KMS-11 (cell line): ENCODE measurements around the gene CNPY2.
A peak's percentile ranks its signal among the peaks of the same experiment; 100 is the strongest.

Experiments used
- H2AFZ ChIP-seq: fragments of 200-600 bp; sonication (generic); 2 replicates; pipeline ENCODE4 v1.6.1; 2016; ENCODE audit warnings: antibody characterized with exemption, mixed run types, low read depth
- H3K27ac ChIP-seq: fragments of 200-600 bp; sonication (generic); 2 replicates; pipeline ENCODE4 v1.6.1; 2016; ENCODE audit warnings: mild to moderate bottlenecking, mixed run types
- H3K27me3 ChIP-seq: fragments of 200-600 bp; sonication (generic); 2 replicates; pipeline ENCODE4 v1.6.1; 2017; ENCODE audit warnings: mild to moderate bottlenecking, low read depth, mixed run types, moderate library complexity; ENCODE audit not compliant: insufficient read depth
- H3K36me3 ChIP-seq: fragments of 200-600 bp; sonication (generic); 2 replicates; pipeline ENCODE4 v1.6.1; 2017; ENCODE audit warnings: mild to moderate bottlenecking, mixed run types; ENCODE audit not compliant: insufficient read depth
- H3K4me1 ChIP-seq: fragments of 200-600 bp; sonication (generic); 2 replicates; pipeline ENCODE4 v1.6.1; 2016; ENCODE audit warnings: mild to moderate bottlenecking, low read depth, mixed run types; ENCODE audit not compliant: poor library complexity, severe bottlenecking
- H3K4me2 ChIP-seq: fragments of 200-600 bp; sonication (generic); 2 replicates; pipeline ENCODE4 v1.7.0; 2016; ENCODE audit warnings: mild to moderate bottlenecking, mixed run types
- H3K4me3 ChIP-seq: fragments of 200-600 bp; sonication (generic); IDR thresholded peaks from 2 replicates; pipeline ENCODE4 v1.6.1; 2017; ENCODE audit warnings: low read depth, low read length, mixed read lengths; ENCODE audit not compliant: insufficient read depth
- H3K79me2 ChIP-seq: fragments of 200-600 bp; sonication (generic); 2 replicates; pipeline ENCODE4 v1.6.1; 2016; ENCODE audit warnings: low read depth, mixed run types; ENCODE audit not compliant: insufficient read depth
- H3K9ac ChIP-seq: fragments of 200-600 bp; sonication (generic); 2 replicates; pipeline ENCODE4 v1.6.1; 2016; ENCODE audit warnings: mild to moderate bottlenecking, mixed run types
- H4K20me1 ChIP-seq: fragments of 200-600 bp; sonication (generic); 2 replicates; pipeline ENCODE4 v1.6.1; 2016; ENCODE audit warnings: mild to moderate bottlenecking, mixed run types; ENCODE audit not compliant: insufficient read depth
- CTCF ChIP-seq: fragments of 200-600 bp; sonication (generic); conservative IDR thresholded peaks from 2 replicates; pipeline ENCODE4 v1.6.1; 2017; ENCODE audit warnings: low read depth, mild to moderate bottlenecking, antibody characterized with exemption, low read length, moderate library complexity, mixed read lengths

CNPY2 gene

GRCh38 chr12:56297400-56297799, 18.4 kb downstream of the CNPY2 start:
- Histone ChIP-seq H3K4me1 (peaks cover 52% of the 10 kb centered on the region), H3K36me3 (peaks cover 7% of the 10 kb centered on the region; the same call in 1 of the 2 replicates), H3K4me2 (peak overlapping the region; percentile 99; the same call in 1 of the 2 replicates), H3K27ac (no peak overlapping the region; the same call in 1 of the 2 replicates), H3K9ac (no peak overlapping the region), H3K4me3 (no peak overlapping the region), H4K20me1 (peaks cover 19% of the 10 kb centered on the region; the same call in 1 of the 2 replicates), H3K79me2 (peaks cover 85% of the 10 kb centered on the region), H3K27me3 (no peaks in the 10 kb centered on the region), H2AFZ (no peak overlapping the region)
- TF ChIP-seq CTCF: no peak

- no peak for TF ChIP-seq CTCF
- Histone ChIP-seq H3K4me1 (peaks cover 41% of the 10 kb centered on the region), H2AFZ (no peak overlapping the region), H3K36me3 (peaks cover 16% of the 10 kb centered on the region; the same call in 1 of the 2 replicates), H3K27ac (no peak overlapping the region), H4K20me1 (peaks cover 19% of the 10 kb centered on the region; the same call in 1 of the 2 replicates), H3K9ac (no peak overlapping the region), H3K27me3 (no peaks in the 10 kb centered on the region), H3K79me2 (peaks cover 95% of the 10 kb centered on the region), H3K4me2 (no peak overlapping the region), H3K4me3 (no peak overlapping the region)
These were observed 19.5 kb downstream of the CNPY2 start for GRCh38 chr12:56296295-56296694.

GRCh38 chr12:56293795-56294194, 22.0 kb downstream of the CNPY2 start:
- Histone ChIP-seq H3K36me3 (peaks cover 33% of the 10 kb centered on the region; the same call in 1 of the 2 replicates), H3K4me3 (no peak overlapping the region), H3K27me3 (no peaks in the 10 kb centered on the region), H2AFZ (no peak overlapping the region), H3K27ac (no peak overlapping the region), H3K79me2 (peaks cover 100% of the 10 kb centered on the region), H3K4me2 (no peak overlapping the region), H3K4me1 (peaks cover 41% of the 10 kb centered on the region), H4K20me1 (peaks cover 19% of the 10 kb centered on the region; the same call in 1 of the 2 replicates), H3K9ac (no peak overlapping the region)
- no peak for TF ChIP-seq CTCF

- Histone ChIP-seq H3K4me1 (peaks cover 22% of the 10 kb centered on the region), H3K36me3 (peaks cover 39% of the 10 kb centered on the region; the same call in 1 of the 2 replicates), H3K9ac (no peak overlapping the region), H3K4me2 (no peak overlapping the region), H4K20me1 (peaks cover 15% of the 10 kb centered on the region; the same call in 1 of the 2 replicates), H3K27me3 (no peaks in the 10 kb centered on the region), H3K27ac (no peak overlapping the region), H2AFZ (no peak overlapping the region), H3K79me2 (peaks cover 73% of the 10 kb centered on the region), H3K4me3 (no peak overlapping the region)
- no peak for TF ChIP-seq CTCF
These were observed 26.9 kb downstream of the CNPY2 start for GRCh38 chr12:56288705-56289387.
